ENCODE results near the gene NXPH2.
"Not testable (repeated sequence)": the region's sequence is repeated elsewhere in the genome, so short reads cannot be mapped to it uniquely, and the experiment has no call there.

Gene NXPH2

DNA sequence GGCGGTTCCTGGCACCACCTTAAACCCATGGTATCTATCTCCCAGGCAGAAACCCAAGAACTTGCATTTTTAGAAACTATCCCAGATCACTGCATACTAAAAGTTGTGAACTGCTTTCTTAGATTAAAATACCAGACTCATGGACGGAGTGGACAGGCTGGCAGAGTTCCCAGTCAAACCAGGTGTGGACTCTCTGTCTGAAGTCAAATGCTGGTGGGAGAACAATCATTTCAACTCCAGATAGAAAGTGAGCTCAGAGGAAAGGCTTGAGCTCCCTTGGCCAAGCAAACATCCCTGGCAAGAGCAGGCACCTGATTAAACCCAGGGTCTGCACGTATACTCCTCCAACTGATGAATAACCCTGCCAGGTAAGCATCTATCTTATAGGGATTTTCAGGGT, 19.5 kb downstream of the NXPH2 start:
- in situ Hi-C loops (cut with MboI; ENCODE audit: low sequenced_read_pairs) = no loop called here

DNA sequence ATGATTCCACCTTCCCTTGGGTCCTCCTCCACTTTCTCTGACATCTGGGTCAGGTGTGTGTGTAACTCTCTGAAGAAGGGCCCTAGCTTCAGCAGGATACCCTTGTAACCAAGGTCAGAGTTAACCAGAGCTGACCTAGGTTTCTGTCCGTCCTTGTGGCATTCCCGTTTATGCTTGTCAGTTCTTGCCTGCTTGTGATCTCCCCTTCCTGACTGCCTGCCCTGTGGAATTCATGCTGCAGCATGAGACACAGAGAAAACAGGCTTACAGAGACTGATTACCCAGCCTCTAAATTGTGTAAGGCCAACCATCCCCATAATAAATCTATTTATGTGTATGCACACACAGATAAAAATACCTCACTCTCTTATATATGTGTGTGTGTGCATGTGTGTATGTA, 22.8 kb downstream of the NXPH2 start:
- in situ Hi-C loops (cut with MboI; ENCODE audit: low sequenced_read_pairs) = no loop called here

DNA sequence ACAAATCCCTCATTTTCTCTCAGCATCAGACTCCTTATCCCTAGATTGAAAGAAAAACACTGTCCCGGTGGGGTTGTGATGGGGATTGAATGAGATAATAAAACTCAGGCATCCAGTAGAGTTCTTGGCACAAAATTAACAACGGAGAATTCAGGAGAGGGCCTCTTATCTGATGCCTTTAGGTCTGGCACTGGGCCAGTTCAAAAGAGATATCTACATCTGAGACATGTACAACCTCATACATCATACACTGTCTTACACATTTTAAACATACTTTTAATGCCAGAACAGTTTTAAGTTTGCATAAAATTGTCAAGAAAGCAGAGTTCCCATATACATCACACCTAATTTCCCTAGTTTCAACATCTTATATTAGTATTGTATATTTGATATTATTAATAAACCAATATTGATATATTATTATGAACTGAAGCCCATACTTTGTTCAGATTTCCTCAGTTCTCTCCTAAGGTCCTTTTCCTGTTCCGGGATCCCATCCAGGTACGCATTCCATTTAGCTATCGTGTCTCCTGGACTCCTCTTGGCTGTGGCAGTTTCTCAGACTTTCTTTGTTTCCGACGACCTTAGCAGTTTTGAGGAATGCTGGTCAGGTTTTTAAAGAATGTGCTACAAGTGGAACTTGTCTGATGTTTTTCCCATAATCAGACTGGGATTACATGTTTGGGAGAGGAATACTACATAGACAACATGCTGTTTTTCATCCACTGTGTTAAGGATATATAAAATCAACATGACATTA, 27.8 kb downstream of the NXPH2 start:
- in situ Hi-C loops (cut with MboI; ENCODE audit: low sequenced_read_pairs) = no loop called here

DNA sequence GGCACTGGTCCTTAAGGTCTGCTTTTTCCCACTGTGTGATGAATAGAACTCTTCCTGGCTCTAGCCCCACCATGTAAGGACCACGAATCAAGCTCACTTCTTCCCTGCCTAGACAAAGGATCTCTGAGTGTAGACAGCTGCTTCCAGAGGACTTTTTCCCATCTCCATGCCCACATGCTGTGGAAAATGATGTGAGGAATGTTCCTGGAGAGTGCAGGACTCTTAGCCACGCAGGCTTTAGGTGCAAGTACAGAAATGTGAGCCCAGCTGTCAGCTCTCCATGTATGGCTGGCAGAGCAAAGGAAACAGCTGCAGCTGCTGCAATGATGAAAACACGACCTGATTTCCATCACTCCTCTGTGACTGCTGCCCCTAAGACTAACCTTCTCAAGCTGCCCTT, 35.5 kb downstream of the NXPH2 start:
- in situ Hi-C loops (cut with MboI; ENCODE audit: low sequenced_read_pairs) = no loop called here

DNA sequence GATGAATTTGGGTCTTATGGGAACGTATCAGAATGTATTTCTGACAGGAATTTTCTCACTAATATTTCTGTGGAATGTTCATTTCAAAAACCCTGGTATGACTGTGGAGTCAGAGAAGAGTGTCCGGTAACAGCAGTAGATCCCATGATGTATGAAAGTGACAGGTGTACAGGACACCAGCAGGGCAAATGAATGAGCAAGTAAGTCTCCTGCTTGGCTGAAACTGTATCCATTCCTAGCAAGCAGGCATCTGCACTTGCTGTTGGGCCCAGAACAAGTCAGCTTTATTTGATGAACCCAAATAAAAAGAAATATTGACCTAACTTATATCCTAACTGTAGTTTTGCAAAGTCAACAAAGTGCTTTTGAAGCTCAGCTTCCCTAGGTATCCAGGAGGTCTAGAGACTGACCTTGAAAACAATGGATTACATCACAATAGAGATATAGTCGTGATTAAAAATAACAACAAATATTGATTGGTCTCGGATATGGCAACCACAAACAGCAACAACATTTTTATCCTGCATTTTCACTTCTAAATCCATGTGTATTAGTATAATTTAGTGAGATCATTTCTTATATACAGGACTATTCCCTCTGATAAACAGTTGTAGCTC, 37.6 kb downstream of the NXPH2 start:
- in situ Hi-C loops (cut with MboI; ENCODE audit: low sequenced_read_pairs) = no loop called here

DNA sequence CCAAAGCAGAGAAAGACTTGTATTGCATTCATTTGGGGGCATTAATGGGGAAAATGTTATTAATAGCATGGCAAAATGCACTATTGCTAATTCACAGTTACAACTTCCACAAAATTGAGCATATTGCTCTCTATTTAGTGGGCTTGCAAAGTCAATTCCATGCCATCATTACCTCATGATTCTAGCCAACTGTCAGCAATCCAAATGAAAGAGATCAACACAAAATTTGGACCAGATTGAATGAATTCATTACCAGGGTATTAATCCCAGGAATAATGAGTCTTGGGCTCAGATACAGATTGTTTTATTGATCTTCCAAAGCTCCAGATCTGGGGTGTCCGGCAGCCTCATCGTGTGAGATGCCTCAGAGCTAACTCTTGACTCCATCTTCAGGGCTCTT, 38.3 kb downstream of the NXPH2 start:
- in situ Hi-C loops (cut with MboI; ENCODE audit: low sequenced_read_pairs) = no loop called here

DNA sequence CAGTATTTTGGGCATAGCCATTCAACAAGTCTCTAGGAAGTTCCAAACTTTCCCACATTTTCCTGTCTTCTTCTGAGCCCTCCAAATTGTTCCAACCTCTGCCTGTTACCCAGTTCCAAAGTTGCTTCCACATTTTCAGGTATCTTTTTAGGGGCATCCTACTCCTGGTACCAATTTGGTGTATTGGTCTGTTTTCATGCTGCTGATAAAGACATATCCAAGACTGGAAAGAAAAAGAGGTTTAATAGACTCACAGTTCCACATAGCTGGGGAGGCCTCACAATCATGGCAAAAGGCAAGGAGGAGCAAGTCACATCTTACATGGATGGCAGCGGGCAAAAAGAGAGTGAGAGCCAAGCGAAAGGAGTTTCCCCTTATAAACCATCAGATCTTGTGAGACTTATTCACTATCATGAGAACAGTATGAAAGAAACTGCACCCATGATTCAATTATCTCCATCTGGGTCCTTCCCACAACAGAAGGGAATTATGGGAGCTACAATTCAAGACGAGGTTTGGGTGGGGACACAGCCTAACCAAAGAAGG, 43.1 kb downstream of the NXPH2 start:
- in situ Hi-C loops (cut with MboI; ENCODE audit: low sequenced_read_pairs) = not testable (repeated sequence)

DNA sequence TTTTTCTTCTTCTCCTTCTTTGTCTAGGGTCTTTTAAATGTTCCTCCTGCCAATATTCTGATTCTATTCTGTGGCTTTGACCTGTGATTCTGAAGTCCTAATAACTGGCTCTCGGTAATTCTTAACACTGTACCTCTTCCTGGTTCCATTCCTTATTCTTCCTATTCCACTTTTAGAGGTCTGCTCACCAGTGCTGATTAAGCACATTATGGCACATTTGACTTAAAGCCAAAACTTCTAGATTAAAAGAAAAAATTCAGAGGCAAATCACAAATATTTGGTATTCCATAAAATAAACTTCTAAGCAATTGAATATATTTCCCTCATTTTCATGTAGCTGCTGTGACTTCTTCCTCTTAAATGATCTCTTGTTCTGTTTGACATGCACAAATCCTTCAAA, 47.5 kb downstream of the NXPH2 start:
- in situ Hi-C loops (cut with MboI; ENCODE audit: low sequenced_read_pairs) = no loop called here

DNA sequence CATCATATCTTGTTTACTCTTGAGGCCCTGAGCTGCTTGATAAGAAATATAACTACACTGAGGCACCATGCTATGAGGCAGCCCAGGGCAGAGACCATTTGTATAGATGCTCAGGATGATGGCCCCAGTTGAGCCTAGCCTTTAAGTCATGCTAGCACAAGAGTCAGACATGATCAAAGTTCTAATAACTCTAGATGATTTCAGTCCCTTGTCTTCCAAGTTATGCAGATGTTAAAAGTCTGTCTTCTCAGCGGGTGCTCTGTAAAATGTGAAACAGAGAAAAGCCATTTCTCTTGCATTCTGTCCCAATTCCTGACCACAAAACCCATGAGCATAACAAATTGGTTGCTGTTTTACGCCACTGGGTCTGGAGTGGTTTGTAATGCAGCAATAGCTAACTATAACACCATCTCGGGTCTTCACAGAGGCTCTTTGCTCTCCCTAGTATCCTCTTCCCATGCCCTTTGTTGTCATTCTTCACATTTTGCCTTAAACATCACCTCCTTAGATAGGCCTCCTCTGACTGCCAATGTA, 49.6 kb downstream of the NXPH2 start:
- in situ Hi-C loops (cut with MboI; ENCODE audit: low sequenced_read_pairs) = no loop called here

DNA sequence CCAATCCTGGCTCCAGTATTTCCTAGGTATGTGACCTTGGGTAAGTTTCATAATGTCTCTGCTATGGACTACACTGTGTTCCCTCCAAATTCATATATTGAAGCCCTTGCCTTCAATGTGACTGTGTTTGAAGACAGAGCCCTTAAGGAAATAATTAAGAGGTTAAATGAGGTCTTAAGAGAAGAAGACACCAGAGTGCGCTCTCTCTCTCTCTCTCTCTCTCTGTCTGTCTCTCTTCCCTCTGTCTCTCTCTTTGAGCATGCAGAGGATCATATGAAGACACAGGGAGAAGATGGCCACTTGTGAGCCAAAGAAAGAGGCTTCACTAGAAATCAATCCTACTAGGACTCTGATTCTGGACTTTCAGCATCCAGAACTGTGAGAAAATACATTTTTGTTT, 52.2 kb downstream of the NXPH2 start:
- in situ Hi-C loops (cut with MboI; ENCODE audit: low sequenced_read_pairs) = no loop called here

DNA sequence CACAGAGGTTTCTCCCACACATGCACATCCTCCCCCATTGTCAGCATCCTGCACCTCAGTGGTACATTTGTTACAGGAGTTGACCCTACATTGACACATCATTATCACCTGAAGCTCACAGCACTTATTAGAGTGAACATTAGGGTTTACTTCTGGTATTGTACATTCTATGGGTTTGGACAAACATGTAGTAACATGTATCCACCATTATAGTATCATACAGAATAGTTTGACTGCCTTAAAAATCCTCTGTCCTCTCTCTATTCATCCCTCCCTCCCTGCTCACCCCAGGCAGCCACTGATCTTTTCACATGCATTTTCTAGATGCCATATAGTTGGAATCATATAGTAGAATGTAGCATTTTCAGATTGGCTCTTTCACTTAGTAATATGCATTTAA, 53.5 kb downstream of the NXPH2 start:
- in situ Hi-C loops (cut with MboI; ENCODE audit: low sequenced_read_pairs) = no loop called here

DNA sequence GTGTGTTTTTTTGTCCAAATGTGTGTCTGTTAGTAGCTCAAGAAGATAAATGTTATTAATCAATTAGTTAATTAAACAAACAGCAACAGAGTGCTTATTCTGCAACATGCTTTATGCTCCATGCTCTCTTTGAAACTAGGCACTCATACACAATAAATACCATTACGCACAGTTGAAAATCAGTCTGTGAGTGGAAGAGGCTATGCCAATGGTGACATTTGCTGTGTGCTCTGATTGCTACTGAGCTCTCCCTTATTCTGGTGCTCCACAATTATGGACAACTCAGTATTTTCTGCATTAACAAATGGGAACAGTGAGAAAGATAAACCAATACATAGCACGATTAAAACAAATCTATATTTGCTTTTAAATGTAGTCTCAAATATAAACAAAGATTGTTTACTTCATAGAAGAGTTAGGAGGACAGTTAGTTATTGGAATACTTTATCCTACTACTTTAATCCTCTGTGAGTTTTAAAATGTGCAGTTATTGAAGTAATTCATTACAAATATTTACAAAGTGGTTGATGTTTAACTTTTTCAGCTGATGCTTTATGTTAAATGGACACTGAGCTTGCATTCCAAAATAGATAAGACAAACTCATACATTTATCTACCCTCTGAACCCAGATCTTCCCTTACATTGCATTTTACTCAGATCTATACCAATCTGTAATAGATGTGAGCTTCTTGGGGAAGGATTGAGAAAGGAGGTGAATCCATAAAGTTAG, 55.3 kb downstream of the NXPH2 start:
- in situ Hi-C loops (cut with MboI; ENCODE audit: low sequenced_read_pairs) = no loop called here

DNA sequence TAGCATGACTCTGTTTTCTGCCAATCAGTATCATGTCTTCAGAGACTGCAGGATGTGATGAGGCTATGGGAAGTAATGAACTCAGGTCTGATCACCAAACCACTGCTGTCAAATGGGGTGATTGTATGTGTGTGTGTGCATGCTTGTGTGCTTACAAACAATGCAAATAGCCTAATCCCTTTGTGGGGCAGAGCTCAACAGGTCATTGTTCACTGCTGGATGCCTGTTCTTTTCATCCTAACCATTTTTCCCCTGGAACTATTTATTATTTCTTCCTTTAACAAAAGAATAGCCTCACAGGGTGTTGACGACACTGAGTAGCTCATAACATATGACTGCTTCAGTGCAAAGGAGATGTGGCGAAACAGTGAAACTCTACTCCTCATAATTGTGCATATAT, 55.9 kb downstream of the NXPH2 start:
- in situ Hi-C loops (cut with MboI; ENCODE audit: low sequenced_read_pairs) = no loop called here

DNA sequence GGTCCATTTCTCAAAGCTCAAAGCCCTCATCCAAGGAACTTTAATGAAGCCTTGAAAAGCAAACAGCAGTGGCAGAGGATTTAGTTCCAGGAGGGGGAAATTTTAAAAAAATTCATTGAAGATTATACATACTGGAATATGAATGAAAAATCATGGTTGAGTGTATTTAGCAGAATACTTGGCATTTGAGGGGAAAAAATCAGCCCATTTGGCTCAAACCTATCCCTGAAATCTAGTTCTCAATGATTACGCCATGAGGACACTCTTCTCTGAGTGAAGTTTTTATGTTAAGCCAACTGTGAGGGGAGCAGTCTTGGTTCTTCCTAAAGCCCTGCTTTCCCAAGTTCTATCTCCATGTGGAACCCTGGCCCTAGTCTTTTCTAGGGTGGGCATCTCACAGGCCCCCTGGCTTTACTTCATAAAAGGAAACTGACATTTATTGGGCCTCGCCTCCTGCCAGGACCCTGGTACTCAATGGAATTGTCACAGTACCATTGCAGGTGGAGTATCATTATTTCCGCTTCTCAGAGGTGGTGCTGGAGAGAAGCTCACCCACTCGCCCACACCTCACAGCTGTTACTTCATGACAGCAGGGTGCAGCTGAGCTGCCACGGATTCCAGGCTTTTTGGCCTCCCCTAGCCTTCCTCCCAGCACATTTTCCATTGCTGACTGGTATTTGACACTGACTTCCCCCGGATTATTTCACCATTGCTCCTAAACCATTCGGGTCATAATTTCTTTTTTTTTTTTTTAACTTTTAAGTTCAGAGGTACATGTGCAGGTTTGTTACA, 56.8 kb downstream of the NXPH2 start:
- in situ Hi-C loops (cut with MboI; ENCODE audit: low sequenced_read_pairs) = no loop called here

DNA sequence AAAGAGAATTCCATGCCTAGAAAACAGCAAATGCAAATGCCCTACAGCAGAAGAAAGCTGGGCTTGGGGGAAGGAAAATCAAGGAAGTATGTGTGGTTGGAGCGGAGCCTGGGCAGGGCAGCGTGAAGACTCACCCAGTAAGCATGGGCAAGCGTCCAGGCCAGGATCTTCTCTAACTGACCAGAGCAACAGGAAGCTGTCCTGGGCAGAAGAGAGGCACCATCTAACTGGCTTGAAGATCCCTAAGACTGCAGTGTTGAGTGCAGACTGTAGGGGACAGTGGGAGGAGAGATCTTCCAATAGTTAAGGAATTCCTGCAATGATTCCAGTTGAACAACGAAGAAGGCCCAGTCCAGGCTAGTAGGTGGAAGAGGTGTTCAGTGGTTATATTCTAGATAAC, 57.9 kb downstream of the NXPH2 start:
- in situ Hi-C loops (cut with MboI; ENCODE audit: low sequenced_read_pairs) = no loop called here

DNA sequence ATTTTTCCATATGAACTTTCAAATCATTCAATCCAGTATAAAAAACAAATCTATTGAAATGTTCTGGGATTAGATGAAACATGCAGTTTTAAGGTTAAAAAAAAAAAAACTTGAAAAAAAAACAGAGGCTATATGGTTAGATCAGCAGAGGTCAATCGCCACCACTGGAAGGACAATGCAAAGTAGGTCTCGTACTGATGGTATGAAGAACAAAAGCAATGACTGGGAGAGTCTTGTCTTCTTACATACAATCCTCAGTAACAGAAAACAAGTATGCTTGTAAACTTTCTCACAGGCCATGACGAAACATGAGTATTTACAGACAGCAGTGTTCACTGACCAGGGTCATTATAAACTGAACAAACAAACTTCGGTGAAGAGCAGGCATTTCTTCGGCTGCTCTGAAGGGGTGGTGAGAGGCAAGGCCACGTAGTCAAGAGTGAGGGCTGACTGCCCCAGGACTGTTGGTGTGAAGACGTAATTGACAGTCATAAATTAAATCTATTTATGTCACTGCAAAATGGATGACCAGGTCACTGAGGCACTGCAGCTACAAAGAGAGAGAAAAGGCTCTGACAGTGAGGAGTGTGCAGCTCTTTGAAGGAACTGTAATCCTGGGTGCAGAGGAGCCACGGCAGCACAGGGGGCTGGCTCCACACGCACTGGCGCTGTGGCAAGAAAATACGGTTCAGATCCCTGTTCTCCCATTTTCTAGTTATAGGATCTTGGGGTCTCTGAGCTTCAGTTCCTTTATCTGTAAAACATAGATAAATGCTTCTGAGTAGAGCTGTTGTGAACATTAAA, 60.0 kb downstream of the NXPH2 start:
- in situ Hi-C loops (cut with MboI; ENCODE audit: low sequenced_read_pairs) = no loop called here

DNA sequence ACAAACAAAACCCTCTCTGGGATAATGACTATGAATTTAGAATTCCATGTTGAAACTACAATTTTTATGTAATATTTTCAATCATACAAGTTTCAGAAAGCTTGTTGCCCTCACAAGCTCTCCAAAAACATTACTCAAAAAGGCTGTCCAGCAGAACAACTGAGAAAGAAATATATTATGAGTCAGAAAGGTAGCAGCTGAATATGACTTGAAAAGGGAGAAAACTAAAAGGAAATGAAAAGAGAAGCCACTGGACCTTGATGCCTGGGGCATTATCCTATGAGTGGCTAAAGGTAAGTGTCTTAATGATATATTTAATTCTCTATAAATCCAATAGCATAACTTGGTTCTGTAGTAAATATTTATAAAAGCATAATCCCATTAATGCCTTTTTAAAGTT, 61.8 kb downstream of the NXPH2 start:
- in situ Hi-C loops (cut with MboI; ENCODE audit: low sequenced_read_pairs) = no loop called here

DNA sequence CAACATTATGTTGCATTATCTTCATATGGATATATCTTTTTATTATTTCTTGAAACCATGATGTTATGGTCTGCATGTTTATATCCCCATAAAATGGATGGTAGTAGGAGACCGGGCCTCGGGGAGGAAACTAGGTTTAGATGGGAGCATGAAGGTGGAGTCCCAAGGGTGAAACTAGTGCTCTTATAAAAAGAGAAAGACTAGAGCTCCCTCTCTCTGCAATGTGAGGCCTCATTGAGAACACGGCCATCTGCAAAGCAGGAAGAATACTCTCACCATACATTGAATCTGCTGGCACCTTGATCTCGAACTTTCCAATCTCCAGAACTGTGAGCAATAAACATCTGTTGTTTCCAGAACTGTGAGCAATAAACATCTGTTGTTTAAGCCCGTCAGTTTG, 64.0 kb downstream of the NXPH2 start:
- in situ Hi-C loops (cut with MboI; ENCODE audit: low sequenced_read_pairs) = no loop called here

DNA sequence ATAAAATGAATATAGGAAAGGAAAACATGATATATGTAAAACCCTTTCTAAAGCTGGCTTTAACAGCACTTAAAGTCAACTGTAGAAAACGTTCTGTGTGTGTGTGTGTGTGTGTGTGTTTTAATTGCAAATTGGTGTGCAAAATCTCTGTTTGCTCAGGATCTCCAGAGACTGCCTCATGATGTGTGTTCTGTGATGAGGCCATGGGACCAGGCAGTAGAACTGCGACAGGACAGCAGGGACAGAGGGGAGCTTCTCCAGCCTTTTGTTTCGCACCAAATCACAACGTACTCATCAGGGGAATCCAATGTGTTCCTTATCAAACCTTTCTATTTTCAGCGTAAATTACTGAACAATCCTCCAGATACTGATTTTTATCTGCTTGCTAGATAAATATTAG, 66.7 kb downstream of the NXPH2 start:
- in situ Hi-C loops (cut with MboI; ENCODE audit: low sequenced_read_pairs) = no loop called here

DNA sequence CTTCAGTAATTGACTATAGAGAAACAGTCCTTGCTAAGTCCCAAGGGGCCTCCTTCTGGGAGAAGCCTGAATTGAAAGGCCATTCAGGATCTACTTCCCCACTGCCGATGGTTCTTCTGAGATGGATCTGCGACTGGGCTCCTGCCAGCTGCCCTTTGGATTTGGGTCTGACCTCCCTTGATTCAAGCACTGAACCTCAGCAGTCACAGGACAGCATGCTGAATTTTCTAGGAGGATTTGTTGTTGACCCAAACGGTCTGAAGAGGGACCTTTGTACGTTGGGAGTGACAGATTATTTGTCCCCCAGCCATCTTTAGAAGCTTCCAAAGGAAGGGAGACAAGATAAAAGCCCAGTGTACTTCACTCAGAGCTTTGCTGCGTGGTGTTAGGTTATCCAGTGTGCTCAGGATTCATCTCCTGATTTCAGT, 67.1 kb downstream of the NXPH2 start:
- in situ Hi-C loops (cut with MboI; ENCODE audit: low sequenced_read_pairs) = no loop called here
